Mesendoderm (in vitro differentiated cells): Measurements from ENCODE around the gene TBX20.

Source experiments
- DNase-seq: peaks from one replicate; pipeline ENCODE4 v3.0.0; 2013
- H2AK5ac ChIP-seq: 2 replicates; pipeline ENCODE4 v1.6.1; 2013; ENCODE audit warnings: low read length, inconsistent platforms
- H2BK120ac ChIP-seq: 2 replicates; pipeline ENCODE4 v1.6.1; 2013; ENCODE audit warnings: low read depth, mild to moderate bottlenecking, low read length, moderate library complexity, mixed read lengths
- H2BK15ac ChIP-seq: replicated peaks from 2 replicates; pipeline ENCODE4 v1.6.1; 2013; ENCODE audit warnings: low read depth, mild to moderate bottlenecking, moderate library complexity
- H2BK5ac ChIP-seq: 2 replicates; pipeline ENCODE4 v1.6.1; 2013; ENCODE audit warnings: low read length, inconsistent platforms
- H3K18ac ChIP-seq: 2 replicates; pipeline ENCODE4 v1.6.1; 2013; ENCODE audit warnings: mild to moderate bottlenecking, low read length, mixed read lengths
- H3K23ac ChIP-seq: one replicate; pipeline ENCODE4 v1.6.1; 2013; ENCODE audit warnings: low read length
- H3K27ac ChIP-seq: 2 replicates; pipeline ENCODE4 v1.5.1; 2013; ENCODE audit warnings: low read depth, mild to moderate bottlenecking, inconsistent platforms, low read length, moderate library complexity
- H3K27me3 ChIP-seq: 2 replicates; pipeline ENCODE4 v1.6.1; 2013; ENCODE audit warnings: low read length, control low read depth, mild to moderate bottlenecking, inconsistent platforms; ENCODE audit not compliant: insufficient read depth, poor library complexity
- H3K36me3 ChIP-seq: 2 replicates; pipeline ENCODE4 v1.6.1; 2013; ENCODE audit warnings: low read length, inconsistent platforms; ENCODE audit not compliant: control insufficient read depth, insufficient read depth
- H3K4ac ChIP-seq: one replicate; pipeline ENCODE4 v1.6.1; 2013; ENCODE audit warnings: low read depth, mild to moderate bottlenecking, low read length, moderate library complexity
- H3K4me1 ChIP-seq: 2 replicates; pipeline ENCODE4 v1.6.1; 2013; ENCODE audit warnings: low read depth, low read length, inconsistent platforms; ENCODE audit not compliant: control insufficient read depth
- H3K4me2 ChIP-seq: 2 replicates; pipeline ENCODE4 v1.6.1; 2013; ENCODE audit warnings: low read length
- H3K4me3 ChIP-seq: 2 replicates; pipeline ENCODE4 v1.5.1; 2013; ENCODE audit warnings: mild to moderate bottlenecking, low read length
- H3K56ac ChIP-seq: one replicate; pipeline ENCODE4 v1.6.1; 2013; ENCODE audit warnings: low read length
- H3K79me1 ChIP-seq: 2 replicates; pipeline ENCODE4 v1.6.1; 2013; ENCODE audit warnings: low read length, inconsistent platforms
- H3K79me2 ChIP-seq: 2 replicates; pipeline ENCODE4 v1.6.1; 2013; ENCODE audit warnings: mild to moderate bottlenecking, low read length; ENCODE audit not compliant: control insufficient read depth, insufficient read depth
- H3K9ac ChIP-seq: 2 replicates; pipeline ENCODE4 v1.6.1; 2013; ENCODE audit warnings: low read length, inconsistent platforms
- H4K5ac ChIP-seq: one replicate; pipeline ENCODE4 v1.6.1; 2013; ENCODE audit warnings: low read length
- H4K8ac ChIP-seq: one replicate; pipeline ENCODE4 v1.6.1; 2013; ENCODE audit warnings: low read depth, mild to moderate bottlenecking, control low read depth, low read length, moderate library complexity
- WGBS: extraction: QIAGEN DNeasy Blood & Tissue Kit; methylation state at CpG from one replicate; pipeline ENCODE4 v1.1.7; 2013; ENCODE audit warnings: low lambda C conversion rate, missing lambda C conversion rate; ENCODE audit not compliant: insufficient coverage; ENCODE audit errors: extremely low coverage; 5-methylcytosine and 5-hydroxymethylcytosine counted together

Gene TBX20

DNA sequence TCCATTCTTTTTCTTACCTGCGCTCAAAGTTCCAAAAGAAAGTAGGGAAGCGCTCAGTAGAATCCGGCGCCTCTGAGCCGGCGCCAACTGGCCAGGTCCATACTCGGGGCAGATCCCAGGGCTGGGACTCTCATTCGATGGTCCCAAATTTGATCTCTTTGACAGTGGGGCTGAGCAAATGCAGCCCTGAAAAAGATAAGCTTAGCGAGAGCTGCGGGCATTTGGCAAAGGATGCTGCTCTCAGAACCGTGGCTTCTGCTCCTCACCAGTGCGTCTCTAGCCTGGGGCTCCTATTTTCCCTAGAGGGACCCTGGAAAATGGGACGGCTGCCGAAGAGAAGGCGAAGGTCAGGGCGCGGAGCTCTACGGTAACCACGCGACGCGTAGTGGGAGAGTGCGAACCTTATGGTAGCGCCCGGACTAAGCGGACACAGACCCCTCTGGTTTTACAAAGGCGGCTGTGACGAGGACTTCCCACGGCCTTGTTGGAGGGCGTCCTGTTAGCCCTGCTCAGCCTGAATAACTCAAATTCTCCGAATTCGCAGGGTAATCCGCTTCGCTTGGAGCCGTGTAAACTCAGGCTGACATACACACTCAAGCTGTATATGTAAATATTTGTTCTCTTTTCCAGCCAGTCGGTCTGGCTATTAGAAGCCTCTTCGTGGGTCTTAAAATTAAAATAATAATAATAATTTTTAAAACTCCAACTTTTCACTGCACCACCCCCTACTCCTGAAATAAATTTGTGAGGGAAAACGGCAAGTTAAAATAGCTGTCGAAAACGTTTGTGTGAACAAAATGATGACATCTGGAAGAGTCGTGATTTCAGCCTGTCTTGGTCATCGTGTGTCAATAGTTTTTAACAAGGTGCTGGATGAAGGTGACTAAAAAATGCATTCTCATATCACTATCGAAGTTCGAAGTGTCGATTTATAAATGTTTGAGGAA is 869 bp upstream of the TBX20 start:
- Histone ChIP-seq H2BK15ac (no peak overlapping the region), H3K4me2 (peak overlapping the region; percentile 22), H3K56ac (peak overlapping the region; percentile 81), H2AK5ac (no peak overlapping the region), H3K18ac (no peak overlapping the region), H3K79me1 (no peaks in the 10 kb centered on the region), H3K27me3 (peaks cover 73% of the 10 kb centered on the region), H3K27ac (no peak overlapping the region), H2BK120ac (no peak overlapping the region), H3K23ac (no peak overlapping the region), H3K79me2 (no peaks in the 10 kb centered on the region), H2BK5ac (no peak overlapping the region), H3K36me3 (no peaks in the 10 kb centered on the region), H3K9ac (peak overlapping the region; percentile 45), H4K8ac (no peak overlapping the region), H4K5ac (no peak overlapping the region), H3K4me3 (no peak overlapping the region), H3K4me1 (peaks cover 5% of the 10 kb centered on the region), H3K4ac (no peak overlapping the region)
- peak; percentile 74 for DNase-seq
- WGBS, result no CpG with 5 or more reads among the region's 45 CpGs

DNA sequence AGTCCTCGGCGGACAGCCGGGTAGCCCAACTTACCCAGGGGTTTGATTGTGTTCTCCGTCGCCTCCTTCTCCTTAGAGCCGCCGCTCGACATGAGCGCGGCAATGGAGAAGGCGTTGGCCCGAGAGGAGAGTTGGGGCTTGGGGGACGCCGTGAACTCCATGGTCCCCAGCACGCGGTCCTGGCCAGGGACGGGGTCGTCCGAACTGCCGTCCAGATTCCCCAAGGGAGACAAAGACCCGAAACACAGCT is 515 bp downstream of the TBX20 start:
- peak overlapping the region; percentile 87 for H3K23ac ChIP-seq
- no peak overlapping the region for H4K8ac ChIP-seq
- H3K18ac ChIP-seq, result peak overlapping the region; percentile 21
- no peaks in the 10 kb centered on the region for H3K36me3 ChIP-seq
- peak overlapping the region; percentile 24 for H3K4me3 ChIP-seq
- H2BK15ac ChIP-seq, result no peak overlapping the region
- H3K9ac ChIP-seq, result peak overlapping the region; percentile 70
- peaks cover 60% of the 10 kb centered on the region for H3K27me3 ChIP-seq
- H2AK5ac ChIP-seq, result no peak overlapping the region
- peaks cover 5% of the 10 kb centered on the region for H3K4me1 ChIP-seq
- no peaks in the 10 kb centered on the region for H3K79me1 ChIP-seq
- no peak overlapping the region for H2BK120ac ChIP-seq
- no CpG with 5 or more reads among the region's 21 CpGs for WGBS
- H3K27ac ChIP-seq, result no peak overlapping the region
- no peaks in the 10 kb centered on the region for H3K79me2 ChIP-seq
- peak; percentile 54 for DNase-seq
- H3K4me2 ChIP-seq, result peak overlapping the region; percentile 62
- peak overlapping the region; percentile 24 for H2BK5ac ChIP-seq
- peak overlapping the region; percentile 72 for H3K56ac ChIP-seq
- H4K5ac ChIP-seq, result no peak overlapping the region
- H3K4ac ChIP-seq, result no peak overlapping the region

DNA sequence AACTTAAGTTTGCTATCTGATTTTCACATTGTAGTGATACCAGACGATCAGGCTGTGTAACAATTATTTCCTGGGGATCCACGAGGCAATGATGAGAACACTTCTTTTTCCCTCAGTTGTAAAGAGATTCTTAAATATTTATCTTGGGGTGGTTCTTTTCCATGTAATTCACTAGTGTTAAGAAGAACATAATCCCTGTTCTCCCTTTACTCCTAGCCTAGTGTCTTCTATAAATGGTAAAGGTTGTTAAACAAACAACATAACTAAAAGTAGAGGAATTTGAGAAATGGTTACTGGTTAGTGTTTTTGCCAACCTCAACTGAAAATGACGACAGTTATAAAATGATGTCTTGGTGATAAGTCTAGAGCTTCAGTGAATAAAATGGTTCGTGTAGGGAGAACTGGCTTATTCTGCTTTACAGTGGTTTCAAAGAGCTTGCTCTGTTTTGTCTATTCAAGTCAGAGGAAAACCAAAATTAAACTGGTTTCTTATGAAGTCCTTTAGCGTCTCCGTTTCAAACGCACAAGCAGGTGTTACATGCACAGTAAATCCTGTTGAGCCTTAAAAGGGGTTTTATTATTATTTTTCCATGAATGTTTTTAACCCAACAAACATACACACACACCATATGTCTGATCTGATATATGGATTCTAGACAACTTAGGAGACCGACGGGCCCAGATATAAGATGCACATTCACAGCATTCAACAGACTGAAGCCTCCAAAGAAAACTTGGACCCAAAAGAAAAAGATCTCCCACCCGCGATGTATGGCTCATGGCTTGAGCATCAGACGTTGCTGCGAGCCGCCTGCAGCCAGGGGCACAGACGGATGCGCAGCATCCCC is 1.1 kb downstream of the TBX20 start:
- no peak overlapping the region for H3K27ac ChIP-seq
- H2AK5ac ChIP-seq, result no peak overlapping the region
- H3K56ac ChIP-seq, result peak overlapping the region; percentile 72
- no peak for DNase-seq
- H3K23ac ChIP-seq, result no peak overlapping the region
- no peak overlapping the region for H3K4ac ChIP-seq
- no peak overlapping the region for H2BK5ac ChIP-seq
- H2BK120ac ChIP-seq, result no peak overlapping the region
- no peak overlapping the region for H4K5ac ChIP-seq
- H3K79me2 ChIP-seq, result no peaks in the 10 kb centered on the region
- no CpG with 5 or more reads among the region's 16 CpGs for WGBS
- peak overlapping the region; percentile 24 for H3K4me3 ChIP-seq
- H3K18ac ChIP-seq, result no peak overlapping the region
- H3K4me1 ChIP-seq, result peaks cover 5% of the 10 kb centered on the region
- no peak overlapping the region for H2BK15ac ChIP-seq
- H3K4me2 ChIP-seq, result peak overlapping the region; percentile 62
- H3K27me3 ChIP-seq, result peaks cover 56% of the 10 kb centered on the region
- H3K36me3 ChIP-seq, result no peaks in the 10 kb centered on the region
- H3K9ac ChIP-seq, result peak overlapping the region; percentile 70
- H4K8ac ChIP-seq, result no peak overlapping the region
- no peaks in the 10 kb centered on the region for H3K79me1 ChIP-seq

DNA sequence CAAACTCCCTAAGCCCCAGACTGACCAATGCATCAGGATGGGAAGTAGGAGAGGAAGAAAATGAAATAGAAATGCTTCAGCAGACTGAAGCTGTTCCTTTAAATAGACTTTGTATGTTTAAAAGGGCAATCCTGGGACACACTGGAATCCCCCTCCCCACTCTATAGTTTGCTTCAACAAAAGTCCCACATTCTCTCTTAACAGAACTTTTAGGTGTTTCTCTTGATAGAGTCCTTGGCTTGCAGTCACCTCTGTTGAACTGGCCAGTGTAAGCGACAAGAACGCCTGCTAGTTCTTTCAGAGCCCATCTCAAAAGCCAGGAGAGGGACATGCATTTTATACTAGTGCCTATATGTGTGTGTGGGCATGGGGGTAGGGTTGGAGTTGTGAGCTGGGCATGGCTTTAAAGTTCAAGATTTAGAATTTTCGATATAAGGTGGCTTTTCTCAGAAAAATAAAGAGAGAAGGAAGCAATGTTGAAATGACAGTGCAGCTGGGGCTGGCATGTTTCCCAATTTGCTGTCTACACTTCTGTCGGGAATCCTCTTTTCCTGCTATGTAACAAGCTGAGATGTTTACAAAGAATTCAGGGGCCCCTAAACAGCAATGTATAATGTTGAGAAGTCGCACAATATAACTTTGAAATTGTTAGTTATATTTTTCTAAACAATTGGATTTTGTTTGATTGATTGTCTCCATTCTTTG is 2.1 kb downstream of the TBX20 start:
- no peaks in the 10 kb centered on the region for H3K79me2 ChIP-seq
- no peaks in the 10 kb centered on the region for H3K36me3 ChIP-seq
- no peak overlapping the region for H2BK15ac ChIP-seq
- H3K4me1 ChIP-seq, result peaks cover 5% of the 10 kb centered on the region
- H3K4me3 ChIP-seq, result no peak overlapping the region
- H4K5ac ChIP-seq, result no peak overlapping the region
- H3K4me2 ChIP-seq, result no peak overlapping the region
- peak overlapping the region; percentile 15 for H3K18ac ChIP-seq
- H2AK5ac ChIP-seq, result no peak overlapping the region
- H2BK120ac ChIP-seq, result no peak overlapping the region
- H4K8ac ChIP-seq, result no peak overlapping the region
- H3K56ac ChIP-seq, result peak overlapping the region; percentile 38
- DNase-seq, result peak; percentile 31
- no peak overlapping the region for H3K4ac ChIP-seq
- H3K79me1 ChIP-seq, result no peaks in the 10 kb centered on the region
- H2BK5ac ChIP-seq, result no peak overlapping the region
- no peak overlapping the region for H3K9ac ChIP-seq
- no peak overlapping the region for H3K23ac ChIP-seq
- no peak overlapping the region for H3K27ac ChIP-seq
- H3K27me3 ChIP-seq, result peaks cover 49% of the 10 kb centered on the region
- WGBS, result no CpG with 5 or more reads among the region's 5 CpGs

DNA sequence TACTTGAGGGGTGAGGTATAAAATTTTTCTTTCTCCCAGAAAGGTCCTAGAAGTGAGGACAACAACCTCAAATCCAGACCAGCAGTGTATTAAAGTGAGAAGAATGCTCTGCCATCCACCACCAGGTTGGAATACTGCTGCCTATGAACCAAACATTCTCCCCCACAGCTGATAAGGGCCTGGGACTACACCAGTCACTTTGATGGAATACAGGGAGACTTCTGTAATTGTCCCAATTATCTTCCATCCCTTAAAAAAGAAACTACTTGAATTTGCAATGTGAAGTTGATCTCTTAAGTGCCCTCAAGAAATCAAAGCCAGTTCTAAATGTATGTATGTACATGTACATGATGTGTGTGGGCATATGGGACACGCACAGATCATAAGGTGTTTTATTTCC is 3.0 kb downstream of the TBX20 start:
- H4K8ac ChIP-seq, result no peak overlapping the region
- H2AK5ac ChIP-seq, result no peak overlapping the region
- H3K4me1 ChIP-seq, result peaks cover 5% of the 10 kb centered on the region
- no peak overlapping the region for H2BK5ac ChIP-seq
- H3K4ac ChIP-seq, result no peak overlapping the region
- no peak overlapping the region for H4K5ac ChIP-seq
- no peak overlapping the region for H3K18ac ChIP-seq
- no peak overlapping the region for H3K4me3 ChIP-seq
- peak; percentile 3 for DNase-seq
- no peak overlapping the region for H3K4me2 ChIP-seq
- no CpG with 5 or more reads among the region's 1 CpG for WGBS
- H3K79me1 ChIP-seq, result no peaks in the 10 kb centered on the region
- no peaks in the 10 kb centered on the region for H3K79me2 ChIP-seq
- H3K36me3 ChIP-seq, result no peaks in the 10 kb centered on the region
- H3K56ac ChIP-seq, result no peak overlapping the region
- no peak overlapping the region for H3K9ac ChIP-seq
- no peak overlapping the region for H3K27ac ChIP-seq
- peaks cover 41% of the 10 kb centered on the region for H3K27me3 ChIP-seq
- no peak overlapping the region for H3K23ac ChIP-seq
- H2BK15ac ChIP-seq, result no peak overlapping the region
- no peak overlapping the region for H2BK120ac ChIP-seq
